HuH-7.5 (cell line): ENCODE results near the gene TTLL10.
A peak's percentile ranks its signal among the peaks of the same experiment; 100 is the strongest.
"Not testable (repeated sequence)": the region's sequence is repeated elsewhere in the genome, so short reads cannot be mapped to it uniquely, and the experiment has no call there.

Source experiments
- DNase-seq: peaks from one replicate; pipeline ENCODE4 v3.0.0; 2011; ENCODE audit warnings: low spot score

Gene TTLL10

GRCh38 chr1:1194723-1195122 lies 21.0 kb downstream of the TTLL10 start:
- DNase-seq = no peak

- DNase-seq = not testable (repeated sequence)
These were observed 22.0 kb downstream of the TTLL10 start for GRCh38 chr1:1195726-1196125.

GRCh38 chr1:1196431-1197187 lies 22.9 kb downstream of the TTLL10 start:
- DNase-seq = no peak

DNA sequence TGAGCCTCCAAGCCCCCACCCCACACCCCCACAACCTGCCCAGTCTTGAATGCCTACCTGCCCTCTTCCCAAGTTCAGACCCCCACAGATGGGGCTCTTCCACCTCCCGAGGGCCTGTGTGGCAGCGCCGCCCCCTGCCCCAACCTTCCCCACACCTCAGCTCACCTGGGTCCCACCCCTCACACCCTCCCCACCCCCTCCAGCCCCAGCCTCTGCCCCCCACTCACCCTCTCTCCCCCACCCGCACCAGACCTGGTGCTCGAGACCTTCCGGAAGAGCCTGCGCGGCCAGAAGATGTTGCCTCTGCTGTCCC lies 23.5 kb downstream of the TTLL10 start:
- no peak for DNase-seq

- DNase-seq = no peak
These were observed 24.1 kb downstream of the TTLL10 start for GRCh38 chr1:1197551-1198422.

DNA sequence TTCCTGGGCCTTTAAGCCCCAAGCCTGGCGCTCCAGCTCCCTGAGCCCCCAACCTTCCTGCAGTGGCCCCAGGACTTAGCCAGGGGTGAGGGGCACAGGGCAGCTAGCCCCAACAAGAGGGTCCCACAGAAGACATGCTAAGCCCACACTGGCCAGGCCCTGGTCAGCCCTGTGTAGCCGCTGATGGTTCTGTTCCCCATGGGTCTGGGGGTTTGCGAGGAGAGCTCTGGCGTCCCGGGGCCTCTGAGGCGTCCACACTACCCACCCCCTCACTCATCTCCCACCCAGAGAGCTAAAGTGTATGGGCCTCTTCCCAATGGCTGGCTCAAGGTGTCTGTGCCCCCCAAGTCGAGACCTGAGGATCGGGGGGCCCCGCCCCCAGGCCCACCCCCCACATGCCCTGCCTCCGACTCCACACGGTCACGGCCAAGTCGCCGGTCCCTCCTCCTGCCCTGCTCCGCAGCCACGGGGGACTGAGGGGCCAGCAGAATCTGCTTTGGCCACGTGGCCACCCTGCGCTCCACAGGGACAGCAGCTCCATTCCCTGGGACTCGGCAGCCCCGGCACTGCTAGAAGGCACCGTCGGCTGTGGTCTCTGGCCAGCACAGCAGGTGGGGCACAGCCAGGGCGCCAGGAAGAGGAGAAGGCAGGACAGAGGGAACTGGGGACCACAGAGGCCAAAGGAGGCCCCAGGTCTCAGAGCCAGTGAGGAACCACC lies 24.9 kb downstream of the TTLL10 start:
- DNase-seq = no peak

DNA sequence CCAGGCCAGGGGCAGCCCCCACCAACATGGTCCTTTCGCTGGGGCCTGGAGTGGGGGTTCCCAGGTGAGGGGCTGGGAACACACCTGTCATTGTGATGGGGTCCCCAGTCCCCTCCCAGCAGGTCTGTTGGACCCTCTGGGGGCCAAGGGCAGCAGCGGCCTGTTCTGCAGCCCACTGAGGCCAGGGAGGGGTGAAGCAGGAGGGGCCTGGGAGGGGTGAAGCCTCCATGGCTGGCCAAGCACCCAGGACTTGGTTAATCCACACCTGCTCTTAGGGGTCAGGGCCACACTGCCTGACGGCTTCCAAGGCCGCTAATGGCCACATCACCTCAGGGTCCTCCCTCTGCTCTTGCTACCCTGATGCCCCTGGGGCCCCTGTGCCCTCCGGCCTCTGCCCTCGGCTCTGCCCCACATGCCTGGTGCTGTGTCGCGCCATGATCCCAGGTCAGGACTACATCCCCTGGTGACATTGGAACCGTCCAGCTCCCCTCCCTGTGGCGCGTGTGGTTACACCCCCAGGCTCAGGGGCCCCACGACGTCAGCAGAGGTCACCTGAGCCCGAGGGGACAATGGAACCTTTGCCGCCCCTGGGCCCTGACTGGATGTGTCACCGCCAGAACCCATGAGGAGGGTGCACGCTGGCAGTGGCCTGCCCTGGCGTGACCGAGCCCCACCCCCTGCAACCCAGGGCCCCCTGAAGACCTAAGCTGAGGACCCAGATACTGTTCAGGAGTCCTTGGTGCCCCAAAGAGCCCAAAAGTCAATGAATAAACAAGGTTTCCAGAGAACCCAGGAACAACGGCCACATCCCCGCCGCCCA lies 25.7 kb downstream of the TTLL10 start:
- no peak for DNase-seq

- DNase-seq = no peak
These were observed 26.5 kb downstream of the TTLL10 start for GRCh38 chr1:1199961-1200875.

DNA sequence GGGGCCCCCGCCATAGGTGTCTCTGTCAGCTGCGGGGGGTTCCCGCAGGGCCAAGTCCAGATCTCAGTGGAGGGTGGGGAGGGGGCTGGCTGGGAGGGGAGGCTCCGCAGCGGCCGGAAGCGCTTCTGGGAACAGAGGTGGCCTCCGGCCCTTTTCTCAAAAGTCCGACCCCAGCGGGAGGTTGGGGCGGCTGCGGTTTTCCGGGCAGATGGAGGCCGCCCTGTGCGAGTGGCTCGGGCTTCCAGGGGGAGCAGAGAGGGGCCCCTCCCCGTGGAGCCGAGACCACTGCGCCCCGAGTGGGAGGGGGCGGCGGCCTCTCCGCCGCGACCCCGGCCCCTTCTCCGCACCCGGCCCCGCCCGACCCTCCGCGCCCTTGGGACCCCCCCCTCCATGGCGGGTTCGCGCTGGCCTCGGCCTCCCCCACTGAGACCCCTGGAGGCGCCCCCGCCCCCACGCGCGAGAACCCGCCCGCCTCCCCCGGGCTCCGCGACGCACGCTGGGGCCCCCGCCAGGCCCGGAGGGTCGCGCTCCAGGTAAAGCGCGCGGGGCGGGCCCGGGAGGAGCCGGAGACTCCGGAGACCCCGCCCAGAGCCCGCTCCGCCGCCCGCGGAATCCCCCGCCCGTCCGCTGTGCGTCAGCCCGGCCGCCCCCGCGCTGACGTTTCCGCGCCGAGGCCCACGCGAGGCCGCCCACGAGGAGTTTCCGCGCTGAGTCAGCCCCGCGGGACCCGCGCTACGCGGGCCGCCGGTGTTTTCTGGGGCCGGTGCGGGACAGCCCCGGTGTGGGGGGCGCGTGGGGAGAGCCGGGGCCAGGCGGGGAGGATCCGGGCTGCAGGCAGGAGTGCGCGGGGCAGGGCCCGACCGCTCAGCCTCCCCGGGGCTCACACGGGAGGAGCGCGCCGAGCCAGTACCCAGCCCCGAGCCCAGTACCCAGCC lies 27.5 kb downstream of the TTLL10 start:
- peak; percentile 80 for DNase-seq

DNA sequence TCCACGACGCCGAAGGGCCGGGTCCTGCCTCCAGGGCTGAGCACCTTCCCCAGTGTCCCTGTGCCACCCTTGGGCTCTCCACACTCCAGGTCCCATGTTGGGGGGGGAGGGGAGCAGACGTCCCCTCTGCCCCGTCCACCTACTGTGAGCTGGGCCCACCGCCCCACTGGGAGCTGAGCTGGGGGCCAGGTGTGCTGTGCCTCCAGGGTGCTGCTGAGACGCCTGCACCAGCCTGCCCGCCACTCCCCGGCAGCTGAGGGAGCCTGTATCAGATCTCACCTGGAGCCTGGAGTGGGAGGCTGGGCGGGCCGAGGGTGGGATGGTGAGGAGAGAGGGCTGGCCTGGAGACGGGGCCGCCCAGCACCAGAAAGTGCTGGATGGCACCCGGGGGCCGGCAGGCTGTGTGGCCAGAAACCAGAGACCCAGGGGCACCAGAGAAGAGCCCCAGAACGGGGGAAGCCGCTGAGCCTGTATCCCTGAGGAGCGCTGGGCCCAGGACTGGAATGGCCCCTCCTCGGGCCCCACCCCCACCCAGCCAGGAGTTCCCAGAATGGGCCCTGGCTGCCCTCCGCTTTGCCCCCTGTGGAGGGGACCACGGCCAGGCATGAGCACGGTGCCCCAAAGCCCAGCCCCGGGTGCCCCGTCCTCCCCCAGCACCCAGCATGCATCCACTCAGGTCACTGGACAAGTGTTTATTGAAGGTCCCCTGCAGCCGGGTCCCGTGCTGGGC lies 29.3 kb downstream of the TTLL10 start:
- DNase-seq = no peak

- no peak for DNase-seq
These were observed 30.1 kb downstream of the TTLL10 start for GRCh38 chr1:1203561-1204424.

DNA sequence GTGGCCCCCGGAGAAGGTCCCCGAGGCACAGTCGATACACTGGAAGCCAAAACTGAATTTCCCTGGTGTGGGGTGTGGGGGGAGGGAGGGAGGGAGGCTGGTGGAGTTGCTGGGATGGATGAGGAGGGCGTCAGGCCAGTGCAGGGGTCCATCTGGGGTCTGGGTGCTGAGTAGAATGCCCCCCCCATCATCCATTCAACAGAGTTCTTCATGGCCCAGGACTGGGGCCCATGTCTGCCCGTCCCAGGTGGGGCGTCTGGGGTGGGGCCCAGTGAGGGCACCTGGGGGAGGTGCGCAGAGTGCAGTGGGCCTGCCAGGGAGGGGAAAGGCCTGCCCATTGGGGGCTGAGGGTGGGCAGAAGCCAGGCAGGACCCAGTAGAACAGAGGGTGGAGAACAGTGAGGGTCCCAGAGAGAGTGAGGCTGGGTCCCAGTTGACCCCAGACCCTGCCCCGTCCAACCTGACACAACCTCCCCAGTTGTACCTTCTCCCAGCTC lies 30.8 kb downstream of the TTLL10 start:
- no peak for DNase-seq

DNA sequence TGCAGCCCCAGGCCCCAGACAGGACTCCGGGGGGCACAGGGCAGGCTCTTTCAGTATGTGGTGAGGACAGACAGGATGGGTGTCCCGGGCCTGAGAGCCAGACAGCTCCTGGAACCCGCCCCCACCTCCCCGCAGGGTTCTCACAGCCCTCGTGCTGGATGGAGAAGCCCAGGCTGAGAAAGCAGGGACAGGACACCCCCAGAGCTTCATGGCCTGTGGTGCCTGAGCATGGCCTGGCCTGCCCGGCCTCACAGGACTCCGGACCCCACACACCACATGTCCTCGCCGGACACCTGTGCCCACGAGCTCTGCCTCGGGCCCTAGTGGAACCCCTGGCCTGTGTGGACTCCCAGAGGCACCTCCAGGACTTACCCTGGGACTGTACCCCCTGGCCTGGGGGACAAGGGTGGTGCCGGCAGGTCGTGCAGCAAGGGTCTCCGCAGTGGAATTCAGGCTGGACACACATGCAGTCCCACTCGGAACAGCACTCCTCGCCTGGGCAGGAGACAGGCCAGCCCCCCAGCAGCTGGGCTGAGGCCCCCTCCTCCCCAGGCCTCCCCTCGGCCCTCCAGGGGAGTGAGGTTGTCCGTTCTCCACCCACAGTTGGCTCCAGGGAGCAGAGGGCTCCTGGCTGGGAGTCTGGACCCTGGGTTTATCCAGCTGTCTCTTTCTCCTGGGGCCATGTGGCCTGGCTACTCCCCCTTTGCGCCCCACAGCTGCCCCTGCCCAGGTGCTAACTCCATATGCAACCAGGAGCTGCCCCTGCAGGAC lies 31.5 kb downstream of the TTLL10 start:
- no peak for DNase-seq

DNA sequence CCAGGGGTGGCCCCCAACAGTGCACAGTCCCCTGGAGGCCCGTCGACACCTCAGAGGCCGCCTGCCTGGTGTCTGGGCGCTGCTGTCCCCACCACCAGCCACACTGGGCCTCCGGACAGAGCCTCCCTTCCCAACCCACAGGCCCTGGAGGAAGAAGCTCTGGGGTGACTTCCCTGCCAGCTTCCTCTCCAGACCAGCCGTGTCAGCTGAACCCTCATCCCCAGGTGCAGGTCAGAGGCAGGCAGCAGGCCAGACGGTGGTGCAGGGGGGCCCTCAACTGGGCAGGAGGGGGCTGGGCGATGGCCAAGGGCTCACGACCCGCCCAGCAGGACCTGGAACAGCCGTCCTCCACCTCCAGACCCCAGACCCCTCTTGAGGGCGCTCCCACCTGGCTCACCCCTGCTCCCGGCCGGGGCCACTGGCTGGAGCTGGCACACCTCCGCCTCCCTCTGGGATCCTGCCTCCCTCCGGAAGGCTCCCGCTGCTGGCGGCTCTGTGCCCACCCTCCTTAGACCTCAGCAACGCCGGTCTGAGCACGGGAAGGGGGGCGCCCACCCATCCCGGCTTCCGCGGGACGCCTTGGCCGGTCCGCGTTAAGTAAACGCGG lies 32.2 kb downstream of the TTLL10 start:
- DNase-seq = no peak

- no peak for DNase-seq
These were observed 32.8 kb downstream of the TTLL10 start, which contains the start of gene TNFRSF18 for GRCh38 chr1:1206376-1206965. Gene TNFRSF18 (minus strand): TSS chr1:1206592. CDS start chr1:1206571, 21 bp downstream.

DNA sequence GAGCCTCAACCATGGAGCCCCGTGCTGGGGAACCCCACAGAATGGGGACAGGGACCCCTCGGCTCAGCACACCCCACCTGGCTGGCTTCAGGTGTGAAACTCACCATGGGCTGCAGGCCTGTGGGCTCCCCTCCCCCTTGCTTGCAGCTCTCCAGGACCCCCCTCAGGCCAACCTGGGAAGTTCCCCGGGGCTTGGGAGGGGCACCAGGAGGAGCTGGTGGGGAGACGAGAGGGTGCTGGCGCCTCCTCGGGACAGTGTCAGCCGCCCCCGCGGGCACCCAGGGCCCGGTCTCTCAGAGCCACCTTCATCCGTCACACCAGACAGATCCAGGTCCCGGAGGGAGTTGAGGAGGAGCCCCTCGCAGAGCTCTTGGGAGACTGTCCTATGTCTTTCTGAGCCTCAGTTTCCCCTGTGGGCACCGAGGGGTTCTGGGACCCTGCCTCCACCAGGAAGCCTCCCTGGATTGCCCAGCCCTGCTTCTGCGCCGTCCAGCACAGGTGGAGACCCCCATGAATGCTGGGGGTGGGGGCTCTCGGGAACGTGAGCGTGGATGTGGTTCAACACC lies 33.4 kb downstream of the TTLL10 start:
- DNase-seq = no peak
